Right atrium auricular region (tissue), 2 donors: Measurements from ENCODE around the gene GFPT2. TPM values are rescaled to one million over a fixed set of nuclear protein-coding genes. Genes with fewer than 3 reads are reported as not detected.

Source experiments
- DNase-seq: peaks from one replicate; pipeline ENCODE4 v3.0.0-alpha.2; 2019; ENCODE audit warnings: low spot score
- H3K27ac ChIP-seq, 2 donors: fragments of 200-600 bp; sonication (generic); 1 replicate in 1 of 2; 2 replicates in 1 of 2; pipeline ENCODE4 v1.5.1; 2016 to 2019
- H3K27me3 ChIP-seq, 2 donors: fragments of 200-600 bp; sonication (generic); one replicate each; pipeline versions ENCODE4 v1.5.1 to v1.6.0; 2017 to 2019
- H3K36me3 ChIP-seq: fragments of 200-600 bp; sonication (generic); one replicate; pipeline ENCODE4 v1.5.1; 2016
- H3K4me1 ChIP-seq, 2 donors: fragments of 200-600 bp; sonication (generic); one replicate each; pipeline versions ENCODE4 v1.5.1 to v1.6.0; 2017 to 2019
- H3K4me3 ChIP-seq, 2 donors: fragments of 200-600 bp; sonication (generic); 1 replicate in 1 of 2; 2 replicates in 1 of 2; pipeline ENCODE4 v1.5.1; 2017 to 2019; ENCODE audit warnings: mild to moderate bottlenecking in 1 of 2, moderate library complexity in 1 of 2
- H3K9me3 ChIP-seq, 2 donors: fragments of 200-600 bp; sonication (generic); one replicate each; pipeline ENCODE4 v1.5.1; 2019
- CTCF ChIP-seq, 2 donors: fragments of 200-600 bp; sonication (generic); IDR thresholded peaks; one replicate each; pipeline ENCODE4 v1.5.1; 2019; ENCODE audit warnings: antibody characterized with exemption in 2 of 2
- total RNA-seq, 2 donors: library from RNA; depleted of rRNA; stranded (reverse); fragments of >200 nt; gene quantifications; one replicate each; pipeline ENCODE4 v1.1.0, GENCODE V29; 2016

The GFPT2 gene
- total RNA-seq, 2 donors from 2014 or later, result 25.4 to 27.2 TPM

DNA sequence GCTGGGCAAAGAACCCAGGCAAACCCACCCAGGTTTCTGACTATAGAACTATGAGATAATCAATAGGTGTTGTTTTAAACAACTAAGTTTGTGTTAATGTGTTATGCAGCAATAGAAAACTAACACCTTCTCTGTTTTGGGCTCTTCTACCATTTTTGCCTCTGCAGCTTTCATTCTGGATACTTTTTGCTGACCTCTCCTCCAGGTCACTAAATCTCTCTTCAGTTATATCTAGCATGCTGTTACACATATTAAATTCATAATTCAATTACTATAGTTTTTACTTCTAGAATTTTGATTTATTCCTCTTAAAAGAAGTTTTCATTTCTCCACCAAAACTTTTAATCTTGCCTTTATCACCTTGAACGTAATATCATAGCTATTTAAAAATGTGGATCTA lies 78.4 kb downstream of the GFPT2 start:
- Histone ChIP-seq H3K36me3 (peaks cover 57% of the 10 kb centered on the region), H3K4me3 (no peak overlapping the region), H3K9me3 (peaks cover 0 to 43% of the 10 kb centered on the region in 2 donors), H3K4me1 (no peaks in the 10 kb centered on the region), H3K27ac (no peak overlapping the region), H3K27me3 (no peaks in the 10 kb centered on the region)
- no peak for DNase-seq
- TF ChIP-seq CTCF (IDR thresholded peaks at IDR 0.05), result no peak

GRCh38 chr5:180271221-180271620 lies 81.9 kb downstream of the GFPT2 start:
- Histone ChIP-seq H3K4me1 (no peaks in the 10 kb centered on the region), H3K27me3 (no peaks in the 10 kb centered on the region), H3K9me3 (peaks cover 7 to 78% of the 10 kb centered on the region in 2 donors), H3K36me3 (peaks cover 60% of the 10 kb centered on the region), H3K27ac (no peak overlapping the region), H3K4me3 (no peak overlapping the region)
- no peak for TF ChIP-seq CTCF (IDR thresholded peaks at IDR 0.05)
- no peak for DNase-seq

GRCh38 chr5:180259260-180259611 lies 93.9 kb downstream of the GFPT2 start:
- peaks cover 70 to 100% of the 10 kb centered on the region in 2 donors for H3K9me3 ChIP-seq
- H3K27me3 ChIP-seq, result no peaks in the 10 kb centered on the region
- H3K27ac ChIP-seq, result no peak overlapping the region
- TF ChIP-seq CTCF (IDR thresholded peaks at IDR 0.05), result no peak
- no peaks in the 10 kb centered on the region for H3K4me1 ChIP-seq
- H3K36me3 ChIP-seq, result peaks cover 93% of the 10 kb centered on the region
- no peak overlapping the region for H3K4me3 ChIP-seq
- DNase-seq, result no peak

- Histone ChIP-seq H3K27me3 (no peaks in the 10 kb centered on the region), H3K4me3 (no peak overlapping the region), H3K9me3 (peaks cover 49 to 100% of the 10 kb centered on the region in 2 donors), H3K36me3 (peaks cover 61% of the 10 kb centered on the region), H3K27ac (no peak overlapping the region), H3K4me1 (no peaks in the 10 kb centered on the region)
- no peak for DNase-seq
- no peak for TF ChIP-seq CTCF (IDR thresholded peaks at IDR 0.05)
Measured at GRCh38 chr5:180253036-180253824, 99.9 kb downstream of the GFPT2 start.

GRCh38 chr5:180251887-180252286 lies 101.2 kb downstream of the GFPT2 start:
- Histone ChIP-seq H3K4me1 (no peaks in the 10 kb centered on the region), H3K27ac (no peak overlapping the region), H3K9me3 (peaks cover 38 to 99% of the 10 kb centered on the region in 2 donors), H3K27me3 (no peaks in the 10 kb centered on the region), H3K36me3 (peaks cover 60% of the 10 kb centered on the region), H3K4me3 (no peak overlapping the region)
- no peak for DNase-seq
- no peak for TF ChIP-seq CTCF (IDR thresholded peaks at IDR 0.05)

GRCh38 chr5:180251141-180251540 lies 102.0 kb downstream of the GFPT2 start:
- peaks cover 53% of the 10 kb centered on the region for H3K36me3 ChIP-seq
- no peak for DNase-seq
- H3K27me3 ChIP-seq, result no peaks in the 10 kb centered on the region
- H3K4me1 ChIP-seq, result no peaks in the 10 kb centered on the region
- no peak for TF ChIP-seq CTCF (IDR thresholded peaks at IDR 0.05)
- peaks cover 30 to 99% of the 10 kb centered on the region in 2 donors for H3K9me3 ChIP-seq
- H3K27ac ChIP-seq, result no peak overlapping the region
- no peak overlapping the region for H3K4me3 ChIP-seq
